Panc1 (cell line): ENCODE measurements around the gene SLF1. TPM values are rescaled to one million over a fixed set of nuclear protein-coding genes. Genes with fewer than 3 reads are reported as not detected.

Source experiments
- ATAC-seq: fragments of 200-7000 bp; cut with Tn5 transposase; 2 replicates; pipeline ENCODE4 v1.9.1; 2020; ENCODE audit warnings: mild to moderate bottlenecking, moderate library complexity
- BruUV-seq: library from RNA; stranded (reverse); fragments of 400-500 nt; replicated peaks from 2 replicates; lab custom pipeline; 2021; lab: Mats Ljungman, UMichigan
- CTCF ChIA-PET: fragments of 300-600 bp; sonication (Branson Sonifier 250); formaldehyde crosslinking; loops from one replicate; lab custom pipeline; 2022; ENCODE audit warnings: antibody characterized with exemption; lab: Charles Lee
- POLR2A ChIA-PET: fragments of 300-600 bp; sonication (Branson Sonifier 250); formaldehyde crosslinking; loops from one replicate; lab custom pipeline; 2022; ENCODE audit warnings: antibody characterized with exemption; lab: Charles Lee
- DNase-seq: peaks from one replicate; pipeline ENCODE4 v3.0.0-alpha.2; 2010; ENCODE audit warnings: low read depth, low spot score
- H3K27ac ChIP-seq: 2 replicates; pipeline ENCODE4 v1.5.1; 2011; ENCODE audit warnings: mild to moderate bottlenecking, low read length, inconsistent platforms
- H3K27me3 ChIP-seq: fragments of 200-500 bp; sonication (Bioruptor generic); 2 replicates; pipeline ENCODE4 v1.6.0; 2014; ENCODE audit warnings: low read length, inconsistent platforms; ENCODE audit not compliant: control insufficient read depth, insufficient read depth
- H3K36me3 ChIP-seq: fragments of 200-500 bp; sonication (Bioruptor generic); 2 replicates; pipeline ENCODE4 v1.5.1; 2014; ENCODE audit warnings: inconsistent platforms, mild to moderate bottlenecking, low read length, moderate library complexity; ENCODE audit not compliant: control insufficient read depth, insufficient read depth
- H3K4me1 ChIP-seq: 2 replicates; pipeline ENCODE4 v1.5.1; 2011; ENCODE audit warnings: inconsistent platforms, mild to moderate bottlenecking, low read length, moderate library complexity; ENCODE audit not compliant: control insufficient read depth, insufficient read depth
- H3K4me3 ChIP-seq, 2 experiments: 2 replicates each; pipeline ENCODE4 v1.5.1; 2011 to 2012; ENCODE audit warnings: low read depth in 2 of 2, low read length in 2 of 2, mild to moderate bottlenecking in 2 of 2, inconsistent platforms in 1 of 2, moderate library complexity in 1 of 2
- H3K9me3 ChIP-seq: fragments of 200-500 bp; sonication (Bioruptor generic); 2 replicates; pipeline ENCODE4 v1.5.1; 2014; ENCODE audit warnings: low read depth, mild to moderate bottlenecking, inconsistent platforms, low read length, moderate library complexity; ENCODE audit not compliant: control insufficient read depth, insufficient read depth
- CTCF ChIP-seq: fragments of 450-650 bp; IDR thresholded peaks from 2 replicates; pipeline ENCODE4 v1.5.1; 2017; ENCODE audit warnings: mild to moderate bottlenecking
- POLR2AphosphoS5 ChIP-seq: IDR thresholded peaks from 2 replicates; pipeline ENCODE4 v1.6.1; 2012; ENCODE audit warnings: mild to moderate bottlenecking, low read depth, low read length, moderate library complexity
- SIN3A ChIP-seq: IDR thresholded peaks from 2 replicates; pipeline ENCODE4 v1.6.1; 2012; ENCODE audit warnings: low read depth, mild to moderate bottlenecking, low read length, moderate library complexity, borderline replicate concordance; ENCODE audit not compliant: insufficient read depth
- in situ Hi-C: cut with HindIII; loops from 2 replicates; pipeline ENCODE4 v1.10.0; 2016; ENCODE audit warnings: low sequenced_read_pairs, low pct_unique_long_range_greater_than_20kb
- intact Hi-C: fragments of 100-400 bp; cut with micrococcal nuclease; formaldehyde crosslinking; loops from one replicate; pipeline ENCODE4 v1.10.0; 2022; ENCODE audit not compliant: unreplicated experiment
- total RNA-seq: library from RNA; stranded (reverse); gene quantifications from one replicate; pipeline ENCODE4 v1.2.1, GENCODE V29; 2021; ENCODE audit not compliant: unreplicated experiment
- TF ChIP-seq, protein P1 (sequence below), 2 experiments: IDR thresholded peaks; 2 replicates each; pipeline ENCODE4 v1.6.1; 2011 to 2012; ENCODE audit warnings: low read depth in 2 of 2, control low read depth in 1 of 2, low read length in 1 of 2, mild to moderate bottlenecking in 1 of 2, moderate library complexity in 1 of 2; ENCODE audit not compliant: insufficient read depth in 1 of 2

SLF1 gene
- total RNA-seq, 1 experiment from 2014 or later: 9.7 TPM

GRCh38 chr5:94692581-94692980 lies 74.1 kb downstream of the SLF1 start:
- TF ChIP-seq, protein P1, sequence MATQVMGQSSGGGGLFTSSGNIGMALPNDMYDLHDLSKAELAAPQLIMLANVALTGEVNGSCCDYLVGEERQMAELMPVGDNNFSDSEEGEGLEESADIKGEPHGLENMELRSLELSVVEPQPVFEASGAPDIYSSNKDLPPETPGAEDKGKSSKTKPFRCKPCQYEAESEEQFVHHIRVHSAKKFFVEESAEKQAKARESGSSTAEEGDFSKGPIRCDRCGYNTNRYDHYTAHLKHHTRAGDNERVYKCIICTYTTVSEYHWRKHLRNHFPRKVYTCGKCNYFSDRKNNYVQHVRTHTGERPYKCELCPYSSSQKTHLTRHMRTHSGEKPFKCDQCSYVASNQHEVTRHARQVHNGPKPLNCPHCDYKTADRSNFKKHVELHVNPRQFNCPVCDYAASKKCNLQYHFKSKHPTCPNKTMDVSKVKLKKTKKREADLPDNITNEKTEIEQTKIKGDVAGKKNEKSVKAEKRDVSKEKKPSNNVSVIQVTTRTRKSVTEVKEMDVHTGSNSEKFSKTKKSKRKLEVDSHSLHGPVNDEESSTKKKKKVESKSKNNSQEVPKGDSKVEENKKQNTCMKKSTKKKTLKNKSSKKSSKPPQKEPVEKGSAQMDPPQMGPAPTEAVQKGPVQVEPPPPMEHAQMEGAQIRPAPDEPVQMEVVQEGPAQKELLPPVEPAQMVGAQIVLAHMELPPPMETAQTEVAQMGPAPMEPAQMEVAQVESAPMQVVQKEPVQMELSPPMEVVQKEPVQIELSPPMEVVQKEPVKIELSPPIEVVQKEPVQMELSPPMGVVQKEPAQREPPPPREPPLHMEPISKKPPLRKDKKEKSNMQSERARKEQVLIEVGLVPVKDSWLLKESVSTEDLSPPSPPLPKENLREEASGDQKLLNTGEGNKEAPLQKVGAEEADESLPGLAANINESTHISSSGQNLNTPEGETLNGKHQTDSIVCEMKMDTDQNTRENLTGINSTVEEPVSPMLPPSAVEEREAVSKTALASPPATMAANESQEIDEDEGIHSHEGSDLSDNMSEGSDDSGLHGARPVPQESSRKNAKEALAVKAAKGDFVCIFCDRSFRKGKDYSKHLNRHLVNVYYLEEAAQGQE (IDR thresholded peaks at IDR 0.05; ENCODE audit: insufficient read depth in 1 of 2, low read depth in 2 of 2, low read length in 1 of 2): no peak
- in situ Hi-C loops: no loop called here
- intact Hi-C loops: loop anchor here (2.0 to 5.0 kb wide), 2 partner anchors 75 to 168 kb away; partner anchors contain the start of genes KIAA0825 and SLF1

DNA sequence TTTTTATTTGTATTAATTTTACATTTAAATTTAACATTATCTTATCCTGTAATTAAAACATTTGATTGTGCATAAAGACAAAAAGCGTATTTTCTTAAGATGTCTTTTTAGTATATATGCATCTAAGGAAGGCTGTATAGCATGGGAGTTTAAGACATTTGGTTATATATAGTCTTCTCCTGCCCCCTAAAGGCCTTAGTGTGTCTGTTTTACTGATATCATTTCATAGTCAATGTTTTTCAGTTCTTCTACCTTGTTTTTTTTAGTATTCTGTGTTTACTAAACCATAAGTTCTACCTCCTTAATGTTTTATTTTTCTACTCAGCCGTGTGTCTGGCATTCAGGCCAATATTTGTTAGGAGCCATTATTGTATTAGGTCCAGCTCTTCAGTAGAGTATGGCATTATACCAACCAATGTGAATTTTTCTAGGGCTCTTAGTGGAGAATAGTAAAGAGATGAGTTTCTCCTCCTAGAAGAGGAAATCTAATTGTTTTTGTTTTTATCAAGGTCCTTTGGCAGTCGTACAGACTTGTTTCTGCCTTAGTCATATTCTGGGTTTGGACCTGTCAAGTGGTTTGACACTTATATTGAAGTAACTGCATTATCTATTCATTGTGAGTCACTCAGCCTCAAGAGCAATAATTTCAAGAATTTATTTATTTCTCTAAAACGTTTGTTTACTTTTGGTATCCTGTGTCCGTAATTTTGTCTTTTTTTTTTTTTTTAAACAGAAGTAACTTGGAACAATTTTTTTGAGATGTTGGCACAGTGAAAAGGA lies 74.8 kb downstream of the SLF1 start:
- peak; percentile 44; the same call in 1 of the 2 replicates for TF ChIP-seq CTCF
- TF ChIP-seq SIN3A: no peak
- no peak for TF ChIP-seq POLR2AphosphoS5
- CTCF ChIA-PET: interaction anchor here (0.8 to 1.0 kb wide), 2 partner anchors 45 to 168 kb away, joined by 3 to 6 read pairs; no protein-coding TSS in a partner anchor
- no peak overlapping the region for H3K4me3 ChIP-seq
- in situ Hi-C loops (no loop called here), intact Hi-C loops (loop anchor here (2.0 to 5.0 kb wide), 2 partner anchors 76 to 168 kb away; partner anchors contain the start of genes KIAA0825 and SLF1)
- no peaks in the 10 kb centered on the region for H3K4me1 ChIP-seq
- no peaks in the 10 kb centered on the region for H3K27me3 ChIP-seq
- ATAC-seq (peak; percentile 77), DNase-seq (peak; percentile 7)
- BruUV-seq: no TSS peak
- peaks cover 6% of the 10 kb centered on the region for H3K36me3 ChIP-seq
- POLR2A ChIA-PET: no interaction called here
- H3K27ac ChIP-seq: no peak overlapping the region
- no peaks in the 10 kb centered on the region for H3K9me3 ChIP-seq

More at GRCh38 chr5:94692581-94692980, 74.1 kb downstream of the SLF1 start:
- BruUV-seq: no TSS peak
- no peak for DNase-seq
- POLR2A ChIA-PET: no interaction called here
- Histone ChIP-seq H3K36me3 (peaks cover 6% of the 10 kb centered on the region), H3K9me3 (no peaks in the 10 kb centered on the region), H3K27ac (no peak overlapping the region), H3K4me3 (no peak overlapping the region), H3K27me3 (no peaks in the 10 kb centered on the region), H3K4me1 (no peaks in the 10 kb centered on the region)
- CTCF ChIA-PET: interaction anchor here (0.8 to 1.0 kb wide), 2 partner anchors 46 to 168 kb away, joined by 3 to 6 read pairs; no protein-coding TSS in a partner anchor
- ATAC-seq: no peak

- no peak overlapping the region for H3K27ac ChIP-seq
- H3K4me3 ChIP-seq: no peak overlapping the region
- H3K9me3 ChIP-seq: no peaks in the 10 kb centered on the region
- CTCF ChIA-PET: no interaction called here
- intact Hi-C loops: loop anchor here (2.0 to 5.0 kb wide), 2 partner anchors 77 to 169 kb away; partner anchors contain the start of genes KIAA0825 and SLF1
- BruUV-seq: no TSS peak
- in situ Hi-C loops: no loop called here
- H3K27me3 ChIP-seq: no peaks in the 10 kb centered on the region
- POLR2A ChIA-PET: no interaction called here
- H3K4me1 ChIP-seq: no peaks in the 10 kb centered on the region
- TF ChIP-seq POLR2AphosphoS5: no peak
- DNase-seq (no peak), ATAC-seq (no peak)
- H3K36me3 ChIP-seq: peaks cover 6% of the 10 kb centered on the region
Observed at GRCh38 chr5:94693845-94694370, 75.4 kb downstream of the SLF1 start.
